ENCODE results near the gene CETN3.

CETN3 gene

GRCh38 chr5:90402521-90403255 is 6.9 kb downstream of the CETN3 start:
- TF ChIP-seq CTCF (IDR thresholded peaks at IDR 0.05; ENCODE audit: borderline replicate concordance, control extremely low read depth, extremely low read depth, insufficient read depth, missing control alignments) = no peak
- DNase-seq (ENCODE audit: low spot score) = no peak
- in situ Hi-C loops (cut with MboI; ENCODE audit: low sequenced_read_pairs, unreplicated experiment) = no loop called here

GRCh38 chr5:90399251-90399650 is 10.3 kb downstream of the CETN3 start:
- no peak for TF ChIP-seq CTCF (IDR thresholded peaks at IDR 0.05; ENCODE audit: borderline replicate concordance, control extremely low read depth, extremely low read depth, insufficient read depth, missing control alignments)
- in situ Hi-C loops (cut with MboI; ENCODE audit: low sequenced_read_pairs, unreplicated experiment) = no loop called here
- DNase-seq (ENCODE audit: low spot score) = no peak

- in situ Hi-C loops (cut with MboI; ENCODE audit: low sequenced_read_pairs, unreplicated experiment) = no loop called here
- no peak for DNase-seq (ENCODE audit: low spot score)
- TF ChIP-seq CTCF (IDR thresholded peaks at IDR 0.05; ENCODE audit: borderline replicate concordance, control extremely low read depth, extremely low read depth, insufficient read depth, missing control alignments) = no peak
These were observed 10.8 kb downstream of the CETN3 start for GRCh38 chr5:90398726-90399125.

GRCh38 chr5:90395005-90395404 is 14.6 kb downstream of the CETN3 start:
- TF ChIP-seq CTCF (IDR thresholded peaks at IDR 0.05; ENCODE audit: borderline replicate concordance, control extremely low read depth, extremely low read depth, insufficient read depth, missing control alignments) = no peak
- in situ Hi-C loops (cut with MboI; ENCODE audit: low sequenced_read_pairs, unreplicated experiment) = no loop called here
- no peak for DNase-seq (ENCODE audit: low spot score)

GRCh38 chr5:90390928-90391327 is 18.6 kb downstream of the CETN3 start:
- TF ChIP-seq CTCF (IDR thresholded peaks at IDR 0.05; ENCODE audit: borderline replicate concordance, control extremely low read depth, extremely low read depth, insufficient read depth, missing control alignments) = no peak
- DNase-seq (ENCODE audit: low spot score) = no peak
- in situ Hi-C loops (cut with MboI; ENCODE audit: low sequenced_read_pairs, unreplicated experiment) = no loop called here

- DNase-seq (ENCODE audit: low spot score) = no peak
- in situ Hi-C loops (cut with MboI; ENCODE audit: low sequenced_read_pairs, unreplicated experiment) = no loop called here
- no peak for TF ChIP-seq CTCF (IDR thresholded peaks at IDR 0.05; ENCODE audit: borderline replicate concordance, control extremely low read depth, extremely low read depth, insufficient read depth, missing control alignments)
These were observed 19.2 kb downstream of the CETN3 start for GRCh38 chr5:90390326-90390725.
